Mesenchymal stem cell (in vitro differentiated cells and primary cell): ENCODE data around the gene SYT8.
"Not testable (repeated sequence)": the region's sequence is repeated elsewhere in the genome, so short reads cannot be mapped to it uniquely, and the experiment has no call there.

Experiments used
- DNase-seq: peaks from one replicate; pipeline ENCODE4 v3.0.0-alpha.2; 2013
- H2AFZ ChIP-seq: one replicate; pipeline ENCODE4 v1.6.1; 2013; ENCODE audit warnings: low read depth, mild to moderate bottlenecking, control low read depth, inconsistent platforms, low read length, moderate library complexity
- H2AK5ac ChIP-seq: 2 replicates; pipeline ENCODE4 v1.6.1; 2013; ENCODE audit warnings: low read length, moderate library complexity, mild to moderate bottlenecking, inconsistent platforms; ENCODE audit not compliant: severe bottlenecking
- H2BK120ac ChIP-seq: one replicate; pipeline ENCODE4 v1.6.1; 2013; ENCODE audit warnings: low read depth, mild to moderate bottlenecking, inconsistent platforms, low read length, moderate library complexity
- H2BK12ac ChIP-seq, 2 experiments: one replicate each; pipeline ENCODE4 v1.6.1; 2013; ENCODE audit warnings: inconsistent platforms in 2 of 2, low read length in 2 of 2, mild to moderate bottlenecking in 2 of 2, moderate library complexity in 2 of 2, control low read depth in 1 of 2
- H2BK15ac ChIP-seq: one replicate; pipeline ENCODE4 v1.6.1; 2013; ENCODE audit warnings: mild to moderate bottlenecking, low read depth, inconsistent platforms; ENCODE audit not compliant: poor library complexity, severe bottlenecking
- H2BK5ac ChIP-seq: 2 replicates; pipeline ENCODE4 v1.6.1; 2013; ENCODE audit warnings: low read depth, mild to moderate bottlenecking, low read length, control low read depth, inconsistent platforms; ENCODE audit not compliant: poor library complexity, severe bottlenecking
- H3K14ac ChIP-seq, 2 experiments: one replicate each; pipeline ENCODE4 v1.6.1; 2013; ENCODE audit warnings: inconsistent platforms in 2 of 2, low read length in 2 of 2, control low read depth in 1 of 2, mild to moderate bottlenecking in 1 of 2, moderate library complexity in 1 of 2
- H3K18ac ChIP-seq, 2 experiments: one replicate each; pipeline ENCODE4 v1.6.1; 2013; ENCODE audit warnings: inconsistent platforms in 2 of 2, low read length in 2 of 2, control low read depth in 1 of 2, low read depth in 1 of 2, mild to moderate bottlenecking in 1 of 2
- H3K23ac ChIP-seq, 2 experiments: one replicate each; pipeline ENCODE4 v1.6.1; 2013; ENCODE audit warnings: inconsistent platforms in 2 of 2, low read length in 2 of 2, mild to moderate bottlenecking in 2 of 2, moderate library complexity in 2 of 2, control low read depth in 1 of 2
- H3K27ac ChIP-seq: 2 replicates; pipeline ENCODE4 v1.5.1; 2013; ENCODE audit warnings: mild to moderate bottlenecking, moderate library complexity, low read length, control low read depth, inconsistent platforms; ENCODE audit not compliant: poor library complexity, severe bottlenecking
- H3K27me3 ChIP-seq, 2 experiments: 2 replicates each; pipeline versions ENCODE4 v1.6.1 to v1.7.0; 2013; ENCODE audit warnings: low read length in 2 of 2, mild to moderate bottlenecking in 2 of 2, moderate library complexity in 2 of 2, control low read depth in 1 of 2, inconsistent platforms in 1 of 2; ENCODE audit not compliant: control insufficient read depth in 1 of 2, insufficient read depth in 1 of 2
- H3K36me3 ChIP-seq, 2 experiments: 2 replicates each; pipeline versions ENCODE4 v1.6.1 to v1.7.0; 2013; ENCODE audit warnings: low read length in 2 of 2, control low read depth in 1 of 2, inconsistent platforms in 1 of 2, low read depth in 1 of 2, mild to moderate bottlenecking in 1 of 2; ENCODE audit not compliant: insufficient read depth in 2 of 2, control insufficient read depth in 1 of 2
- H3K4ac ChIP-seq, 2 experiments: one replicate each; pipeline ENCODE4 v1.6.1; 2013; ENCODE audit warnings: inconsistent platforms in 2 of 2, low read length in 2 of 2, mild to moderate bottlenecking in 2 of 2, moderate library complexity in 2 of 2, control low read depth in 1 of 2, low read depth in 1 of 2
- H3K4me1 ChIP-seq: 2 replicates; pipeline ENCODE4 v1.6.1; 2013; ENCODE audit warnings: low read depth, low read length, control low read depth; ENCODE audit not compliant: control insufficient read depth, insufficient read depth
- H3K4me2 ChIP-seq: 2 replicates; pipeline ENCODE4 v1.6.1; 2013; ENCODE audit warnings: low read length, mild to moderate bottlenecking, inconsistent platforms; ENCODE audit not compliant: poor library complexity, severe bottlenecking
- H3K4me3 ChIP-seq, 2 experiments: 2 replicates each; pipeline versions ENCODE4 v1.5.1 to v1.7.0; 2013; ENCODE audit warnings: low read length in 2 of 2, mild to moderate bottlenecking in 2 of 2, control low read depth in 1 of 2, low read depth in 1 of 2; ENCODE audit not compliant: insufficient read depth in 1 of 2
- H3K79me1 ChIP-seq: replicated peaks from 2 replicates; pipeline ENCODE4 v1.6.1; 2013; ENCODE audit warnings: mild to moderate bottlenecking, control low read depth, low read length, inconsistent platforms; ENCODE audit not compliant: poor library complexity, severe bottlenecking
- H3K9ac ChIP-seq: 2 replicates; pipeline ENCODE4 v1.7.0; 2013; ENCODE audit warnings: mild to moderate bottlenecking, low read length, moderate library complexity
- H3K9me3 ChIP-seq: 2 replicates; pipeline ENCODE4 v1.7.0; 2013; ENCODE audit warnings: mild to moderate bottlenecking, low read length; ENCODE audit not compliant: control insufficient read depth
- H4K8ac ChIP-seq: one replicate; pipeline ENCODE4 v1.6.1; 2013; ENCODE audit warnings: inconsistent platforms, mild to moderate bottlenecking, low read length, moderate library complexity
- H4K91ac ChIP-seq: one replicate; pipeline ENCODE4 v1.6.1; 2013; ENCODE audit warnings: mild to moderate bottlenecking, low read length, inconsistent platforms
- WGBS: methylation state at CpG from one replicate; pipeline ENCODE4 v1.1.7; 2013; ENCODE audit warnings: mixed read lengths; 5-methylcytosine and 5-hydroxymethylcytosine counted together

SYT8 gene

DNA sequence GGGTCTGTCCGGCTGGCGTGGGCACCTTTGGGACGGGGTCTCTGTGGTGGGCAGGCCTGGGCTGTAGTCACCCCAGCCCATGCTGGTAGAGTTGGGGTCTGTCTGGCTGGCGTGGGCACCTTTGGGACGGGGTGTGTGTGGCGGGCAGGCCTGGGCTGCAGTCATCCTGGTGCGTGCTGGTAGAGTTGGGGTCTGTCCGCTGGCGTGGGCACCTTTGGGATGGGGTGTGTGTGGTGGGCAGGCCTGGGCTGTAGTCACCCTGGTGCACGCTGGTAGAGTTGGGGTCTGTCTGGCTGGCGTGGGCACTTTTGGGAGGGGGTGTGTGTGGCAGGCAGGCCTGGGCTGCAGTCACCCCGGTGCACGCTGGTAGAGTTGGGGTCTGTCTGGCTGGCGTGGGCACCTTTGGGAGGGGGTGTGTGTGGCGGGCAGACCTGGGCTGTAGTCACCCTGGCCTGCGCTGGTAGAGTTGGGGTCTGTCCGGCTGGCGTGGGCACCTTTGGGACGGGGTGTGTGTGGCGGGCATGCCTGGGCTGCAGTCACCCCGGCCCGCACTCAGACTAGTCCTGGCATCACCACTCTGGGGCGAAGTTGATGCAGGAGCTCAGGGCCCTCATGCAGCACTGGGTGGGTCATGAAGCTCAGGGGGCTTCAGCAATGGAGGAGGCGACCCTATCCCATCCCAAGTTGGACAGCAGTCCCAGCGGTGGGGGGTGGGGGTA, 37.6 kb downstream of the SYT8 start:
- H3K14ac ChIP-seq = no peak overlapping the region
- H2BK120ac ChIP-seq = no peak overlapping the region
- H3K36me3 ChIP-seq = no peaks in the 10 kb centered on the region
- no peak overlapping the region for H3K18ac ChIP-seq
- no peak overlapping the region for H3K4ac ChIP-seq
- H2BK5ac ChIP-seq = no peak overlapping the region
- H4K91ac ChIP-seq = no peak overlapping the region
- peak overlapping the region in 1 of 2 experiments; percentile 60 for H2BK12ac ChIP-seq
- 78% methylated on average over 24 of the region's 25 CpGs for WGBS
- no peak overlapping the region for H2BK15ac ChIP-seq
- H3K27ac ChIP-seq = no peak overlapping the region
- H3K79me1 ChIP-seq = peaks cover 2% of the 10 kb centered on the region
- peaks cover 0 to 30% of the 10 kb centered on the region in 2 experiments for H3K27me3 ChIP-seq
- H3K4me2 ChIP-seq = no peak overlapping the region
- H3K4me1 ChIP-seq = peaks cover 70% of the 10 kb centered on the region
- peak overlapping the region; percentile 88 for H3K9ac ChIP-seq
- no peak overlapping the region for H3K23ac ChIP-seq
- H4K8ac ChIP-seq = no peak overlapping the region
- no peak for DNase-seq
- no peak overlapping the region for H2AFZ ChIP-seq
- peak overlapping the region; percentile 70 for H2AK5ac ChIP-seq
- H3K4me3 ChIP-seq = peak overlapping the region in 1 of 2 experiments; percentile 86
- no peaks in the 10 kb centered on the region for H3K9me3 ChIP-seq

DNA sequence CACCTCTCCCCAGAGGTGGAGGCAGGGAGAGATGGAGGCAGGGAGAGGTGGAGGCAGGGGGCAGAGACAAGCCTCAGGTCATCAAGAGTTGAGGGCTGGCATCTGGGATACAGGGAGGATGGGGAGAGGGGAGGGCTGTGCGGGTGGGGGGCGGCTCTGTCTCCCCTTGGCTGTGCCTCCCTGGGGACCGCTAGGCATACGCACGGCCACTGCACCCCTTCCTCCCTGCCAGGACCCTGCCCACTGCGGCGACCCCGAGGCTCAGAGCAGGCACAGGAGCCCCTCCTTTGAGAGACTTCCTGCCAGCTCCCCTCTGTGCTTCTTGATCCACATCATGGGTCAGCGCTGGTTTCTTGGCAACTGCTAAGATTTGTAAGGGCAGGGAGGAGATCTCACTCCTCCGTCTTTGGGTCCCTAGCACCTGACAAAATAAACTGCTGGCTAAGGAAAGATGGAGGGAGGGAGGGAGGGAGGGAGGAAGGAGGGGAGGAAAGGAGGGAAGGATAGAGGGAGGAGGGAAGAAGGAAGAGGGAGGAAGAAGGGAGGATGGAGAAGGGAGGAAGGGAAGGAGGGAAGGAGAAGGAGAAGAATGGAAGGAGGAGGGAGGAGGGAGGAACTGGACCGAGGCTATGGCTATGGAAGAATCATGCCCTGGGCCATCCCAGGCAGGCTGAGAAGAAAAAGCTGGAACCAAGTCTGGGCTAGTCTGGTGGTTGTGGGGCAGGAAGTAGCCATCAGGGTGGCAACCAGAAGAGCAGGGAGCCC, 38.4 kb downstream of the SYT8 start:
- peak overlapping the region; percentile 82 for H2BK120ac ChIP-seq
- peaks cover 0 to 25% of the 10 kb centered on the region in 2 experiments for H3K27me3 ChIP-seq
- no peak overlapping the region for H2AFZ ChIP-seq
- no peak overlapping the region for H2BK5ac ChIP-seq
- H2BK15ac ChIP-seq = peak overlapping the region; percentile 12
- peak overlapping the region; percentile 88 for H3K9ac ChIP-seq
- no peak overlapping the region for H3K4me2 ChIP-seq
- H2AK5ac ChIP-seq = no peak overlapping the region
- peak overlapping the region in 1 of 2 experiments; percentile 25 for H3K18ac ChIP-seq
- no peak overlapping the region for H3K23ac ChIP-seq
- no peaks in the 10 kb centered on the region for H3K9me3 ChIP-seq
- peak overlapping the region; percentile 53 for H4K8ac ChIP-seq
- H3K4ac ChIP-seq = peak overlapping the region; percentile 37 to 57
- H3K14ac ChIP-seq = no peak overlapping the region
- peak overlapping the region in 1 of 2 experiments; percentile 86 for H3K4me3 ChIP-seq
- no peaks in the 10 kb centered on the region for H3K36me3 ChIP-seq
- peak overlapping the region; percentile 38 for H3K27ac ChIP-seq
- H3K4me1 ChIP-seq = peaks cover 75% of the 10 kb centered on the region
- H4K91ac ChIP-seq = peak overlapping the region; percentile 53
- H2BK12ac ChIP-seq = peak overlapping the region; percentile 33 to 59
- DNase-seq = no peak
- peaks cover 2% of the 10 kb centered on the region for H3K79me1 ChIP-seq
- 66% methylated on average over 11 of the region's 11 CpGs for WGBS

DNA sequence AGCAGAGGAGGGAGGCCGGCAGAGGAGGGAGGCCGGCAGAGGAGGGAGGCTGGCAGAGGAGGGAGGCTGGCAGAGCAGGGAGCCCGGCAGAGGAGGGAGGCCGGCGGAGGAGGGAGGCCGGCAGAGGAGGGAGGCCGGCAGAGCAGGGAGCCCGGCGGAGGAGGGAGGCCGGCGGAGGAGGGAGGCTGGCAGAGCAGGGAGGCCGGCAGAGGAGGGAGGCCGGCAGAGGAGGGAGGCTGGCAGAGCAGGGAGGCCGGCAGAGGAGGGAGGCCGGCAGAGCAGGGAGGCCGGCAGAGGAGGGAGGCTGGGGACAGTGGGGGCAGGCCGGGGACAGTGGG, 39.0 kb downstream of the SYT8 start:
- not testable (repeated sequence) for H3K36me3 ChIP-seq, H3K79me1 ChIP-seq, H3K27ac ChIP-seq, H2BK5ac ChIP-seq, H2AFZ ChIP-seq, H2AK5ac ChIP-seq, H3K9me3 ChIP-seq, H3K14ac ChIP-seq, H2BK15ac ChIP-seq, H3K4me2 ChIP-seq, H3K23ac ChIP-seq, DNase-seq
- Histone ChIP-seq H3K27me3 (peaks cover 0 to 19% of the 10 kb centered on the region in 2 experiments), H3K4ac (peak overlapping the region; percentile 37 to 57), H4K8ac (peak overlapping the region; percentile 45), H2BK12ac (peak overlapping the region; percentile 33 to 59), H2BK120ac (peak overlapping the region; percentile 82), H3K9ac (peak overlapping the region; percentile 75), H4K91ac (peak overlapping the region; percentile 30), H3K18ac (peak overlapping the region in 1 of 2 experiments; percentile 25), H3K4me1 (peaks cover 72% of the 10 kb centered on the region), H3K4me3 (peak overlapping the region in 1 of 2 experiments; percentile 86)
- WGBS = 83% methylated on average over 15 of the region's 17 CpGs
